B cell (primary cell): Measurements from ENCODE around the gene PDLIM4. TPM values are rescaled to one million over a fixed set of nuclear protein-coding genes. Genes with fewer than 3 reads are reported as not detected.

Experiments used
- ATAC-seq: fragments of 200-7000 bp; cut with Tn5 transposase; one replicate; pipeline ENCODE4 v1.10.0; 2021; ENCODE audit warnings: low read depth, mild to moderate bottlenecking, moderate number of reproducible peaks, moderate library complexity
- CTCF ChIA-PET: fragments of 350-600 bp; sonication (Branson Sonifier 250); formaldehyde crosslinking; loops from one replicate; lab custom pipeline; 2021; ENCODE audit warnings: antibody characterized with exemption, inconsistent platforms; lab: Charles Lee
- POLR2A ChIA-PET: fragments of 350-600 bp; sonication (Branson Sonifier 250); formaldehyde crosslinking; loops from one replicate; lab custom pipeline; 2021; ENCODE audit warnings: antibody characterized with exemption; lab: Charles Lee
- DNase-seq: peaks from one replicate; pipeline ENCODE4 v3.0.0; 2013
- H2AFZ ChIP-seq: 2 replicates; pipeline ENCODE4 v1.6.1; 2012; ENCODE audit warnings: mild to moderate bottlenecking, low read depth, low read length; ENCODE audit not compliant: insufficient read depth, poor library complexity, severe bottlenecking
- H3K27ac ChIP-seq, 2 donors: 1 replicate in 1 of 2; 2 replicates in 1 of 2; pipeline ENCODE4 v1.5.1; 2012 to 2013; ENCODE audit warnings: low read length in 2 of 2, mild to moderate bottlenecking in 2 of 2, moderate library complexity in 1 of 2
- H3K27me3 ChIP-seq, 4 experiments: fragments of 200-600 bp in 1 of 4; sonication (generic) in 1 of 4; replicated peaks in 1 of 4; 1 replicate in 2 of 4; 2 replicates in 2 of 4; pipeline versions ENCODE4 v1.6.1 to v1.7.0; 2013 to 2016; ENCODE audit warnings: low read length in 3 of 4, mild to moderate bottlenecking in 2 of 4, mixed read lengths in 1 of 4, moderate library complexity in 1 of 4; ENCODE audit not compliant: insufficient read depth in 4 of 4, control insufficient read depth in 3 of 4; ENCODE audit errors: control extremely low read depth in 1 of 4
- H3K36me3 ChIP-seq, 2 experiments: replicated peaks in 1 of 2; 1 replicate in 1 of 2; 2 replicates in 1 of 2; pipeline versions ENCODE4 v1.6.1 to v1.7.1; 2013; ENCODE audit warnings: low read length in 1 of 2; ENCODE audit not compliant: insufficient read depth in 2 of 2, control insufficient read depth in 1 of 2; ENCODE audit errors: control extremely low read depth in 1 of 2, extremely low read depth in 1 of 2
- H3K4me1 ChIP-seq, 2 donors: fragments of 200-600 bp in 1 of 2; sonication (generic) in 1 of 2; 1 replicate in 1 of 2; 2 replicates in 1 of 2; pipeline versions ENCODE4 v1.5.1 to v1.6.1; 2013 to 2017; ENCODE audit warnings: low read length in 2 of 2; ENCODE audit not compliant: control insufficient read depth in 2 of 2, insufficient read depth in 2 of 2
- H3K4me2 ChIP-seq: replicated peaks from 2 replicates; pipeline ENCODE3; 2012; ENCODE audit warnings: mild to moderate bottlenecking, low read depth, low read length; ENCODE audit not compliant: poor library complexity, severe bottlenecking
- H3K4me3 ChIP-seq, 5 experiments: fragments of 200-600 bp in 1 of 5; sonication (generic) in 1 of 5; 1 replicate in 3 of 5; 2 replicates in 2 of 5; pipeline versions ENCODE4 v1.5.1 to v1.7.0; 2011 to 2016; ENCODE audit warnings: low read length in 4 of 5, mild to moderate bottlenecking in 4 of 5, low read depth in 2 of 5, control low read depth in 1 of 5, moderate library complexity in 1 of 5; ENCODE audit not compliant: insufficient read depth in 1 of 5; ENCODE audit errors: control extremely low read depth in 1 of 5, extremely low read depth in 1 of 5
- H3K79me2 ChIP-seq: fragments of 200-600 bp; sonication (generic); one replicate; pipeline ENCODE4 v1.6.0; 2016; ENCODE audit warnings: low read length; ENCODE audit not compliant: control insufficient read depth, insufficient read depth
- H3K9ac ChIP-seq: fragments of 200-600 bp; sonication (generic); 2 replicates; pipeline ENCODE4 v1.6.1; 2017; ENCODE audit warnings: mild to moderate bottlenecking, low read length, moderate library complexity
- H3K9me3 ChIP-seq, 3 donors: one replicate each; pipeline versions ENCODE4 v1.6.1 to v1.7.1; 2013; ENCODE audit warnings: low read length in 2 of 3; ENCODE audit not compliant: control insufficient read depth in 2 of 3, insufficient read depth in 1 of 3; ENCODE audit errors: control extremely low read depth in 1 of 3
- H4K20me1 ChIP-seq: 2 replicates; pipeline ENCODE4 v1.6.0; 2012; ENCODE audit warnings: mild to moderate bottlenecking, low read length; ENCODE audit not compliant: insufficient read depth, control insufficient read depth, poor library complexity, severe bottlenecking
- H3K27ac Mint-ChIP-seq: one replicate; pipeline ENCODE4 v1.8.0; 2021; ENCODE audit warnings: mixed read lengths
- H3K27me3 Mint-ChIP-seq: one replicate; pipeline ENCODE4 v1.8.0; 2021; ENCODE audit warnings: mixed read lengths
- H3K4me1 Mint-ChIP-seq: one replicate; pipeline ENCODE4 v1.8.0; 2021; ENCODE audit warnings: mixed read lengths
- H3K4me3 Mint-ChIP-seq: one replicate; pipeline ENCODE4 v1.8.0; 2021; ENCODE audit warnings: mixed read lengths
- H3K9me3 Mint-ChIP-seq: one replicate; pipeline ENCODE4 v1.8.0; 2022; ENCODE audit warnings: mixed read lengths; ENCODE audit not compliant: insufficient read depth
- EZH2 ChIP-seq: IDR thresholded peaks from 2 replicates; pipeline ENCODE4 v1.6.1; 2012; ENCODE audit warnings: borderline replicate concordance, low read depth, mild to moderate bottlenecking, moderate library complexity, low read length; ENCODE audit not compliant: insufficient read depth, poor library complexity, severe bottlenecking
- WGBS: methylation state at CpG from one replicate; pipeline ENCODE4 v1.1.5; 2013; ENCODE audit warnings: missing lambda C conversion rate; ENCODE audit not compliant: insufficient coverage; 5-methylcytosine and 5-hydroxymethylcytosine counted together
- intact Hi-C: fragments of 100-400 bp; cut with micrococcal nuclease; formaldehyde crosslinking; loops from one replicate; pipeline ENCODE4 v1.10.0; 2022
- polyA plus RNA-seq: library from polyadenylated mRNA; depleted of rRNA; stranded (reverse); fragments of >200 nt; gene quantifications from 2 replicates; pipeline ENCODE4 v1.2.3, GENCODE V29; 2012
- total RNA-seq, 2 donors: library from RNA; stranded (reverse); fragments of 120-200 nt in 1 of 2; gene quantifications; 1 replicate in 1 of 2; 2 replicates in 1 of 2; pipeline versions ENCODE4 v1.2.3 to v1.2.4, GENCODE V29; 2013 to 2022
- TF ChIP-seq, protein P1 (sequence below): fragments of 200-600 bp; IDR thresholded peaks from one replicate; pipeline ENCODE4 v1.8.0; 2022; ENCODE audit warnings: antibody characterized with exemption, mild to moderate bottlenecking

The PDLIM4 gene
- total and polyA plus RNA-seq, 2 donors (not counting 1 experiment from before 2014, with no cell fraction given): not detected

DNA sequence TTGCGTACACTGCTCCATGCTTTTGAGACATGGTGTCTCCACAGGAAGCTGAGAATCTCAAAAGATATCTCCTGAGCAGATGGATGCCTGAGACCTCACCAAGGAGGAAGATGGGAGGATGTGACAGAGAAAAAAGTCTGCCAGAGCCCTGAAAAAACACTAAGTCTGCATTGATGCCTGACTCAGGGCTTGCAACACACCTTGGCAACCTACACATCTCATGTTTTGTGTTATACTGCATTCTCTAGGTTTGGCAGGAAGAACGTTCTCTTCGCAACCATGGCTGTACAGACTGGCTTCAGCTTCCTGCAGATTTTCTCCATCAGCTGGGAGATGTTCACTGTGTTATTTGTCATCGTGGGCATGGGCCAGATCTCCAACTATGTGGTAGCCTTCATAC is 55.9 kb downstream of the PDLIM4 start:
- DNase-seq (no peak), ATAC-seq (no peak)
- Histone ChIP-seq H3K4me2 (no peak overlapping the region), H3K9me3 (no peaks in the 10 kb centered on the region), H3K36me3 (no peaks in the 10 kb centered on the region), H3K4me3 (no peak overlapping the region), H3K4me1 (no peaks in the 10 kb centered on the region), H3K27me3 (no peaks in the 10 kb centered on the region), H3K79me2 (no peaks in the 10 kb centered on the region), H2AFZ (no peak overlapping the region), H3K9ac (no peak overlapping the region), H4K20me1 (no peaks in the 10 kb centered on the region), H3K27ac (no peak overlapping the region)
- no peaks in the 10 kb centered on the region for H3K4me1 Mint-ChIP-seq
- H3K4me3 Mint-ChIP-seq: no peak overlapping the region
- intact Hi-C loops: no loop called here
- TF ChIP-seq, protein P1, sequence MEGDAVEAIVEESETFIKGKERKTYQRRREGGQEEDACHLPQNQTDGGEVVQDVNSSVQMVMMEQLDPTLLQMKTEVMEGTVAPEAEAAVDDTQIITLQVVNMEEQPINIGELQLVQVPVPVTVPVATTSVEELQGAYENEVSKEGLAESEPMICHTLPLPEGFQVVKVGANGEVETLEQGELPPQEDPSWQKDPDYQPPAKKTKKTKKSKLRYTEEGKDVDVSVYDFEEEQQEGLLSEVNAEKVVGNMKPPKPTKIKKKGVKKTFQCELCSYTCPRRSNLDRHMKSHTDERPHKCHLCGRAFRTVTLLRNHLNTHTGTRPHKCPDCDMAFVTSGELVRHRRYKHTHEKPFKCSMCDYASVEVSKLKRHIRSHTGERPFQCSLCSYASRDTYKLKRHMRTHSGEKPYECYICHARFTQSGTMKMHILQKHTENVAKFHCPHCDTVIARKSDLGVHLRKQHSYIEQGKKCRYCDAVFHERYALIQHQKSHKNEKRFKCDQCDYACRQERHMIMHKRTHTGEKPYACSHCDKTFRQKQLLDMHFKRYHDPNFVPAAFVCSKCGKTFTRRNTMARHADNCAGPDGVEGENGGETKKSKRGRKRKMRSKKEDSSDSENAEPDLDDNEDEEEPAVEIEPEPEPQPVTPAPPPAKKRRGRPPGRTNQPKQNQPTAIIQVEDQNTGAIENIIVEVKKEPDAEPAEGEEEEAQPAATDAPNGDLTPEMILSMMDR: no peak
- no peak for TF ChIP-seq EZH2
- H3K27ac Mint-ChIP-seq: no peak overlapping the region
- no peaks in the 10 kb centered on the region for H3K9me3 Mint-ChIP-seq
- ChIA-PET POLR2A (no interaction called here), CTCF (no interaction called here)
- 100% methylated on average over 2 of the region's 4 CpGs for WGBS
- no peaks in the 10 kb centered on the region for H3K27me3 Mint-ChIP-seq

DNA sequence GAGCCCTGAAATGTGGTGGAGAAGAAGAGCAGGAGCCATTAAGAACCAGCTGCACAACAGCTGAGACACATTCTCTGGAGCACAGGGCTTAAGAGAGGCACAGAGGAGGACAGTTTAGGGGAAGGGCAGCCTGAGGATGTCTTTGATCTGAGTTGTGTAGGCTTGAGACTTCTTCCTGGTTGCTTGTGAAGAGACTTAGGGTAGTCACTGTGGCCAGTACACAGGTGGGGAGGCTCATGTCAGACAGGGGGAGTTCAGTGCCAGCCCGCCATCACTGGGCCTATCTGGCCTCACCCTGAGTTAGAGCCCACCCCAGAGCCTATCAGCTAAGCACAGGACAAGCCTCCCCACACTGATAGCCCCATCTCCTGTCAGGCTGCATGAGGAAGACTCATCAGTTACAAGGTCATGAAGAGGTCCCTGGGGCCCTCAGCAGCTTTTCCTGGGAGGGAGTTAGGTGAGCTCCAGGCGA is 56.5 kb downstream of the PDLIM4 start:
- H3K4me1 Mint-ChIP-seq: no peaks in the 10 kb centered on the region
- POLR2A ChIA-PET: no interaction called here
- Histone ChIP-seq H3K4me1 (no peaks in the 10 kb centered on the region), H3K9ac (no peak overlapping the region), H3K9me3 (no peaks in the 10 kb centered on the region), H3K4me2 (no peak overlapping the region), H3K36me3 (no peaks in the 10 kb centered on the region), H3K79me2 (no peaks in the 10 kb centered on the region), H3K27ac (no peak overlapping the region), H2AFZ (no peak overlapping the region), H3K27me3 (no peaks in the 10 kb centered on the region), H4K20me1 (no peaks in the 10 kb centered on the region), H3K4me3 (no peak overlapping the region)
- TF ChIP-seq, protein P1: no peak
- no peak for TF ChIP-seq EZH2
- H3K4me3 Mint-ChIP-seq: no peak overlapping the region
- ATAC-seq (no peak), DNase-seq (no peak)
- CTCF ChIA-PET: interaction anchor here (0.6 kb wide), 1 partner anchor 31 kb away, joined by 3 read pairs; no protein-coding TSS in a partner anchor
- WGBS: 58% methylated on average over 2 of the region's 2 CpGs
- H3K9me3 Mint-ChIP-seq: no peaks in the 10 kb centered on the region
- no peak overlapping the region for H3K27ac Mint-ChIP-seq
- intact Hi-C loops: no loop called here
- H3K27me3 Mint-ChIP-seq: no peaks in the 10 kb centered on the region
